Right ventricle myocardium superior (tissue), 1 donor: ENCODE results near the gene BEGAIN. TPM values are rescaled to one million over a fixed set of nuclear protein-coding genes. Genes with fewer than 3 reads are reported as not detected.

Experiments used
- ATAC-seq: fragments of 200-7000 bp; cut with Tn5 transposase; one replicate; pipeline ENCODE4 v1.9.1; 2020; ENCODE audit warnings: mild to moderate bottlenecking; ENCODE audit not compliant: poor library complexity
- DNase-seq: peaks from one replicate; pipeline ENCODE4 v3.0.0-alpha.2; 2020
- intact Hi-C: fragments of 100-400 bp; cut with DNase I; formaldehyde crosslinking; loops from one replicate; pipeline ENCODE4 v1.11.2; 2022
- total RNA-seq: library from RNA; stranded (reverse); fragmentation: NEBNext Ultra II Directional; extraction: Animal tissue kit (Norgen Biotek cat#: 25700); gene quantifications from one replicate; pipeline ENCODE4 v1.2.1, GENCODE V29; 2021
- donor health status: DM: no; HTN: yes; CAD: no; lungs with severe emphysema.

Gene BEGAIN
- total RNA-seq, 1 donor from 2014 or later, result 0.46 TPM

DNA sequence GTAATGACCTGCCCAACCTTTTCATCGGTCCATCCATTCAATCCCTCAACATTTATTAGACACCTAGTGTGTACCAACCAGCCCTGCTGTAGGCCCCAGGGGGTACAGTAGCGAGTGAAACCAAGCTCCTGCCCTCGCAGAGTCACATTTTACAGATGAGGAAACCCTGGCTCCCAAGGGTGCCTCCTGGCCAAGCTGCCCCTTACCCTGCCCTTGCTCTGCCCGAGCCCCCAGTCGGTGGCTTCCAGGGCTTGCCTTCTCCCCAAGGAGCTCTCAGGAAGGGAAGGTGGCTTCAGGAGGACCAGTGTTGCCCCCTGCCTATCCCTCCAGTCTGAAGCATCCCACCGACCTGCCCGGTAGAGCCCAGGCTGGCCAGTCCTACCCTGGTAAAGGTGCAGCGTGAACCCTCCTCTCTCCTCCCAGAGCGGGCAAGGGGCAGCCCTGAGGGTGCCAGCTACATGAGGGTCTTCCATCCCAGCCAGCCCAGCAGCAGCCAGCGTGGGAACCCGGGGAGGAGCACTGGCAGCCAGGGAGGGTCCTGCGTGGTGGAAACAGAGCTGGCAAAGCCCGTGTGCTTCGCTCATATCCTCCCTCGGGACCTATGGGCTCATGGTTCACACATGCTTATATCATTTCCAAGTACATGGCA is 670 bp upstream of the BEGAIN start:
- peak; percentile 8 for DNase-seq
- intact Hi-C loops, result no loop called here
- no peak for ATAC-seq

DNA sequence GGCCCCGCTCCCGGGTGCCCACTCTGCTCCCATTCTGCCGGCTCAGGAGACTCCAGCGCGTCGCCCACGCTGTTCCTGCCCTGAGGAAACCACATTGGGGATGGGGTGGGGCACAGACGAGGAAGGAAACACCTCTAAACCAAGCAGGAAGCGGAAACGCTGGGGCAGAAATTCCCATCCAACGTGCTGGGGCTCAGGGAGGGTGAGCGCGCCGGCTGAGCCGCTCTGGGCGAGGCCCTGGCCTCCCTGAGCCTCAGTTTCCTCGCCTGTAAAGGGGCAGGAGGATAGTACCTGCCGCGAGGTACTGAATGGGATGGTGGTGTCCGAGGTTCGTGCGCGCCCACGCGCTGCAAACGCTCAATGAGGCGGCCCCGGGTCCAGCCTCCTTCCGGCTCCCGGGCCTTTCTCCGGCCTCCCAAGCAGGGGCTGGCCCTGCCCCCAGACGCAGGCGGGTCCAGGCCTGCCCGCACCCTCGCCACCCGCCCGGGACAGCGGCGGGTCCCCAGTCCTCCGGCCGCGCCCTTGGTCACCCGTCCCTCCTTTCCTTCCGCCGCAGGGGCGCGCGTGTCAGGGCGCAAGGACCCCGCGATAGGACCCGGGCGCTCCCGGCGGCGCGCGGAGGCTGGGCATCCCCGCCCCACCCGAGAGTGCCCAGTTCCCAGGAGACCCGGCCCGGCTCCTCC is 673 bp downstream of the BEGAIN start:
- DNase-seq (peak; percentile 38), ATAC-seq (peak; percentile 49)
- intact Hi-C loops, result no loop called here

DNA sequence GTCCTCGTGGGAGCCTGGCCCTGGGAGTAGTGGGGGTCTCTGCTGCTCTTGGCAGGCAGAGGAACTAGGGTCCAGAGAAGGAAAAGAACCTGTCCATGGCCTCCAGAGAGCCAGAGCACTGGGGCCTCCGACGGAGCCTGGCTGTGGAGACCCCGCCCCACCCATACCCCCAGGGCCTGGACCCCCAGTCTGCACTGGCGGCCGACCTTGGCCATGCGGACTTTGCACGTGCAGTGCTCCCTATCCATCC is 1.1 kb downstream of the BEGAIN start:
- intact Hi-C loops, result no loop called here
- DNase-seq (no peak), ATAC-seq (no peak)

DNA sequence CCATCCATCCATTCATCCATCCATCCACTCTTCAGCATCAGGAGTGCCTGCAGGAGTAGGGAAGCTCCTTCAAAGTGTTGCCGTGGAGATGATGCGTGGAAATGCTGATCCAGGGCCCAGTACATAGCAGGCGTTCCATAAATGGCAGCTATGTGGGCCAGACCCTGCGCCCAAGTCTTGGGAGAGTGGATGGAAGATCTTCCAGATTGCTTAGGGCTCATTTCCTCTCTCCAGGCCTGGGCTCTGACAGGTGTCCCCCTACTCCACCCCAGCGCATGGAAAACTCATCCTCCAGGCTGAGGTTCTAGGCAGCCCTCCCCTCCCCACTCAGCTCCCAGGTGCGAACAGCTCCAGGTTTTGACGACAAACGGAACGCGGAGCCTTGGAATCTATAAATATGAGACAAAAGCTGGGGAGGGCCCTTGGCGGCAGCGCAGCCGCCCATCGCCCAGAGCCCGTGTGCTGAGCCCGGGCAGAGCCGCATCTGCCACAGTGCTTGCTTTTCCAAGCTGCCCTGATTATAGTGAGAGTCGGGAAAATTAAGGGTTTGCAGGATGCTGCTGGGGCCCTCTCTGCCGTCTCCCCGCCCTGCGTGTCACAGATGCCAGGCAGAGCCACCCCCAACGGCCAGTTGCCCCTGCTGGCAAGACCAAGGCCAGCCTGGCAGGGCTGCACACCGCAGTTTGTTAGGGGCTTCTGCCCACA is 1.6 kb downstream of the BEGAIN start:
- intact Hi-C loops, result no loop called here
- ATAC-seq, result no peak
- DNase-seq, result peak; percentile 21

DNA sequence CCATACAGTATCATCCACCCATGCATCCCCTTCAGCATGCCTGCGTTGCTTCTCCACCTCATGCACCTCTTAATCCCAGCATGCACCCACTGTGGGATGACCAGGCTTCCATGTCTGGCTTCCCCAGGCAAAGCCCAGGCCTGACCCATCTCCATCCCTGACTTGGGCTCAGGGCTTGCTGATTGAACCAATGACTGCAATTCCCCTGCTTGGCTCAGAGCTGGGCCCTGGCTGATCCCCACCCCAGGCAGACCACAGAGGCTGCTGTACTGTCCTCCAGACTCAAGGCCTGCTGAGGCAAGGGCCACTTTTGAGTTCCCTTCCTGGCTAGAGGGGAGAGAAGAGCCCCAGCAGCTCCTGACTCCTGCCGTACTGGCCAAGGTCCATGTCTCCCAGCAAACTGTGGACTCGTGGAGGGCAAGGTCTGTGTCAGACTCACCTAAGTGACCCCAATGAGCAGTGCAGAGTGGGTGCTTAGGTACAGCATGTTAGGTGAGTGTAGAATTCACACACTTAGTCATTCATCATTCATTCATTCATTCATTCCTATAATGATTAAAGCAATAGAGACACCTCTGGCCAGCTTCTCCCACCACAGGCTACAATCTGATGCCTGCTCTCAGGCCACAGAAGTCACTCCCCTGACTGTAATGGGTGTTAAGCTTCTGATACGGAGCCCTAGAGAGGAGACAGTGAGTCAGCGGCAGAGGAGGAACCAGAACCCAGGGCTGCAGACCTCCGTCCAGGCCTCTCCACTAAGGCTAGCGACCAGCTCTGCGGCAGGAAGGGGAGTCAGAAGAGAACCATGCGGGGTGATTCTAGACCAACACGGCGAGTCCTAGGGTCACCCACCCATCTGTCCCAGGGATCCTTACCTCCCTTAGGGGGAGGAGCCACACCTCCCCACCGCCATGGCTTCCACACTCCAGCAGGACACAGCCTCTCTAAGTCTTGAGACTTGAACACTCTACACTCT is 2.9 kb downstream of the BEGAIN start:
- DNase-seq (peak; percentile 12), ATAC-seq (no peak)
- intact Hi-C loops, result no loop called here

DNA sequence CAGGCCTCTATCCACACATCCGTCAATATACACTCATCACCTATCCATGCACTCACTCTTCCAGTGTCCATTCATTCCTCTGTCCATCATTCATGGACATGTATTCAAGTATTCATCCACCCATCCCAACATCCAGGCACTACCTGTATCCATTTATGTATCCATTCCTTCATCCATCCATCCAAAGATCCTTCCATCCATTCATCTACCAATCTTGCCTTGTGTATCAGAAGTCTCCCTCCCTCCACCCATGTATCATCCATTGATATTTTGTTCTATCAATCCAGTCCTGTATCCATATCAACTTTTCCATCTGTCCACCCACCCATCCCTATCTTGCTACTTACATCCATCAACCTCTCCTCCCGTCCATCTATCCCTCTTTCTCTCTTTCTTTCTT is 4.0 kb downstream of the BEGAIN start:
- no peak for DNase-seq
- intact Hi-C loops, result no loop called here
- ATAC-seq, result no peak

DNA sequence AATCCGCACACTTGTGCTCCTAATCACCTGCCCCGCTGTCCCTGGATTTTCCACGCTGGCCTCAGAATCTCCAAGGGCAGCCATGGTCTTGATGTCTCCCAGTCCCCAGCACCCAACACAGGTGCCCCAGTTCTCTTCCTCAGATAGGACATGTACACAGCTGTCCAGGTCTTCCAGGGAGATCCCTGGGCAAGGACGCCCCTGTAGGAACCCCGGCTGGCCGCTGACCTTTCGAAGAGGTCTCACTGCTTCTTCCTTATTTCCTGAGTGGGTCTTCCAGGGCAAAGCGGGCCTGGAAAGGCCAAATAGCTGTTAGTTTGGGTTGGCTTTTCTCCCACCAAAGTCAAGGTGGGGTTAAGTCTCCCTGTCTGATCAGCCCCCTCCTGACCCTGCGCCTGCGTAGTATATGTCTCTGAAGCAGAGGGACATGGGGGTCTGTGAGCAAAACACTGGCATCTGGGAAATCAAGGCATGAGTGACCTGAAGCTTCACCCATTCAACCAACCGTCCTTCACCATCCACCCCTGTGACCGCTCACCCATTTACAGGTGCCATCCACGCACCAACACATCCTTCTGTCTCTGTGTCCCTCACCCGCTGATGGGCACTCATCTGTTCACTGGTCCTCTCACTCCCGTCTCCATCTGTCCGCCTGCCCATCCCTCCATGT is 4.6 kb downstream of the BEGAIN start:
- intact Hi-C loops, result no loop called here
- ATAC-seq, result no peak

DNA sequence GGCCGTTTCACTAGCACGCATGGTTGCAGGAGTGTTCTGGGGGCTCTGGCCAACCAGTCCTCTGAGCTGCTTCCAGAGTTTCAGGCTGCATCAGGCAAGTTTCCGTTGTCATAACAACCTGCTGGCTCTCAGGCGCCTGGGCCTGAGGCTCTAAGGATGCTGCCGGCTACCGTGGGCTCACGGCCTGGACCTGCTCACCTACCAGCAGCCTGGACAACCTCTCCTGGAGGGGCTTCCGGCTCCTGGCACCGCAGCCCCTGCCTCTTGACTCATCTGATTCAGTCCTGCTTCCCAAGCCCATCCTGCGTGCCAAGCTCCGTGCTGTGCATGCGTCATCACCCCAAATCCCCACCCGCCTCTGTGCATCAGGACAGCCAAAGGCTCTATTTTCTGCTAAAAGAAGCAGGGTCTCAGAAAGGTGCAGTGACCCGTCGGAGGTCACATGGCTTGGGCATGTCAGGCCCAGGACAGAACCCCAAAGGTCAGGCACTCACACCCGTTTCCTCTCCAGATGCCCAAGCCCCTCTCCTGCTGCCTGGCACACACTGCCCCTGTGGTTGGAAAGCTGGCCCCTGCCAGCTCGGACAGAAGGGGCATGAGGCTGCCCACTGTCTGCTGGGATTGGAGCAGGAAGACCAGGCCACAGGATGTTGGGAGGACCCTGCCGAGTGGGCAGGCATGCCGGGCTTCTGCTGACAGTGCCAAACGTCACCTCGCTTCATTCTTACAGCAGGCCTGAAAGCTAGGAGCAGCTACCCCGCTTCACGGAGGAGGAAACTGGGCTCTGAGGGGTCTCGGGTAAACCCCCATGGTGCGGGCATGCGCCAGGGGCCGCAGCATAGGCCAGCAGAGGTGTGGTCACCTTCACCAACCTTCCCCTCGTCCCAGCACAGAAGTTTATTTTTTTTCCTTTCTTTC is 5.7 kb downstream of the BEGAIN start:
- no peak for ATAC-seq
- intact Hi-C loops, result no loop called here
- peak; percentile 36 for DNase-seq

More for the DNA sequence above, 4.6 kb downstream of the BEGAIN start:
- DNase-seq, result peak; percentile 33

DNA sequence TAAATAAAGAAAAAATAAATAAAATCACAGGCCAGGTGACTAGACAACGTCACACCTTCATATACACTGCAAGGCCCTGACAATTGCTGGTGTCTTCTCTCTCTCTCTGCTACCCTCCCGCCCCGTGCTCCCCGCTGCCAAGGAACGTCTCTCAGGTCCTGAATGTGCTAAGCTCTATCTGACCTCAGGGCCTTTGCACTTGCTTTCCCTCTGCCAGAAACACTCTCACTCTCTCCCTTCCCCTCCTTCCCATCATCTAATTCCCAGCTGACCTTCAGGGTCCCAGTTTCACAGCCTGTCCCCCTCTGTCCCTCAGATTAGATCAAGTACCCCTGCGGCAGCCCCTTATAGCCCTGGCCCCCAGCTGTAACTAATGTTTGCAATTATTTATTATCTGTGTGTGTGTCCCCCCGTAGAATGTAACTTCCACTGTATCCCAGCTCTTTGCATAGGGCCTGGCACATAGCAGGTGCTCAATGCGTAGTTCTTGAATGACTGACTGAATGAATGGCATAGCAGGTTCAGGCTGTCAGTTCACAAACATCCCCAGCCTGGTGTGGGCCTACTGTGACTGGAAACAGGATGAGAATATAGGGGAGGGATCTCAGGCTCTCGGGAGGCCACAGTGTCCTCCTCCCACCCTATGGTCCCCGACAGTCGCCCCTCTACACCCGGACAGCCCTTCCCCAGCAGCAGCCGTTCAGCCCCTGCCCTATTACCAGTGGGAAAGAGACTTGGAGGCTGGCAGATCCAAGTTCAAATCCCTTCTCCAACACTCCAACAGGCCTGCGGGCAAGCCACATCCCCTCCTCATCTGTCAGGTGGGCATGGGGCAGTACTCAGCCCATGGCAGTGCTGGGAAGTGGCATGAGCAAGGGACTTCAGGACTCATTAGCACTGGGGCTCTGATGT is 6.6 kb downstream of the BEGAIN start:
- DNase-seq (no peak), ATAC-seq (no peak)
- intact Hi-C loops, result no loop called here

DNA sequence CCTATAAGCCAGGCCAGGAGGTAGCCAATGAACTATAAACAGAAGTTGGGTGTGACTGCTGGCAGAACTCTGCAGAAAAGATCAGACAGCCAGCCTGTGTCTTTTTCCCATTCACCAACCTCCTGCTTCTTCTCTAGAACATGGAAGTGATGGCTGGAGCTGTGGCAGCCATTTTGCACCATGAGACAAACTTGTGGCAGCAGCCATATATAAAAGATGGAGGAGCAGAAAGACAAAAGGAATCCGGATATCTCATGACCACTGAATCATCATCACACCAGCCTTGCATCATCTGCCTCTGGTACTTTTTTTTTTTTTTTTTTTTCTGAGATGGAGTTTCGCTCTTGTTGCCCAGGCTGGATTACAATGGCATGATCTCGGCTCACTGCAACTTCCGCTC is 8.7 kb downstream of the BEGAIN start:
- intact Hi-C loops, result no loop called here
- DNase-seq (no peak), ATAC-seq (no peak)

DNA sequence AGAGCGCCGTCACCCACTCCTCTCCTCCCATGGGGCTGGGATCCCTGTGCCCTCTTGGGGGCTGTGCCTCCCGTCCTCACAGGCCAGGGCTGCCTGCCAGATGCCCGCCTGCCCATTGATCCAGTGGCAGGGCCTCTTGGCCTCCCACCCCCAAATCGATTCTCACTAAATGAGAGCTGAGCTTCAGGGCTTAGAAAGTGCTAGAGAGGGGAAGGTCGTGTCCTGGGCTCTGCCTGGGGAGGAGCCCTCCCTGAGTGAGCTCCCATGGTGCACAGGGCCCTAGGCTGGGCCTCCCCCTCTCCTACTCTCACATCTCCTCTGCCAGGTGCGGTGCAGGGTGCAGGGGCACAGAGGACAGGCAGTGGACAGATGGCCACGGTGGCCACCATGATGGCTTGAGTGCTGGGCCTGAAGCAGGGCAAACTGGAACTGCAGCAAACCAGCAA is 9.2 kb downstream of the BEGAIN start:
- intact Hi-C loops, result no loop called here
- DNase-seq, result peak; percentile 40
- ATAC-seq, result no peak

DNA sequence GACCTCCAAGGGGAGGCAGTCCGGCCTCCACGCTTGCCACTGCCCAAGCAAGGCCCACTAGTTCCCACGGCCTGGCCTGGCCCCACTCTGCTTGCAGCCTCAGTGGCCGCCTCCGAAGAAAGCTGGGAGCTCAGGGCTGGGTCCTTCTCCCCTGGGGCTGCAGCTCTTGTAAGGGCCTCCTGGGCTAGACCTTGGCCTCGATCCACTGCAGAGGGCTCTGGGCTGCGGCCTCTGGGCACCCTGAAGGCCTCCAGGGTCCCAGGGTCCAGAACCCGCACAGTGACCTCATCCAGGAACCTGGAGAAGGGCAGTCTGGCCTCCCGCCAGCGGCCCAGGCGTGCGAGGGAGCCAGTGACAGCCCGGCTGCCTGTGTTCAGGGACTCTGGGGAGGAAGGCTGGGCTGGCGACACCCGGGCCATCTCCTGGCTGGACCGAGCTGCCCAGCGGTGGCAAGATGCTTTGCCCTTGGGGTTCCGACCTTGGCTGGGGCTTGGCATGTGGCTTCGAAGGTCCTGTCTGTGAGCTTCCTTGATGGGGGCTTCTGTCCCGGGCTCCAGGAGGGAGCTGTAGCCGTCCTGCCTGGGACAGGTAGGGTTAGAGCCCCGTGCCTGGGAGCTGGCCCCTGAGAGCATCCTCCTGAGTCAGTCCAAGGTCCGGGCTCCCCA is 9.8 kb downstream of the BEGAIN start:
- intact Hi-C loops, result no loop called here
- peak; percentile 38 for DNase-seq
- ATAC-seq, result no peak

DNA sequence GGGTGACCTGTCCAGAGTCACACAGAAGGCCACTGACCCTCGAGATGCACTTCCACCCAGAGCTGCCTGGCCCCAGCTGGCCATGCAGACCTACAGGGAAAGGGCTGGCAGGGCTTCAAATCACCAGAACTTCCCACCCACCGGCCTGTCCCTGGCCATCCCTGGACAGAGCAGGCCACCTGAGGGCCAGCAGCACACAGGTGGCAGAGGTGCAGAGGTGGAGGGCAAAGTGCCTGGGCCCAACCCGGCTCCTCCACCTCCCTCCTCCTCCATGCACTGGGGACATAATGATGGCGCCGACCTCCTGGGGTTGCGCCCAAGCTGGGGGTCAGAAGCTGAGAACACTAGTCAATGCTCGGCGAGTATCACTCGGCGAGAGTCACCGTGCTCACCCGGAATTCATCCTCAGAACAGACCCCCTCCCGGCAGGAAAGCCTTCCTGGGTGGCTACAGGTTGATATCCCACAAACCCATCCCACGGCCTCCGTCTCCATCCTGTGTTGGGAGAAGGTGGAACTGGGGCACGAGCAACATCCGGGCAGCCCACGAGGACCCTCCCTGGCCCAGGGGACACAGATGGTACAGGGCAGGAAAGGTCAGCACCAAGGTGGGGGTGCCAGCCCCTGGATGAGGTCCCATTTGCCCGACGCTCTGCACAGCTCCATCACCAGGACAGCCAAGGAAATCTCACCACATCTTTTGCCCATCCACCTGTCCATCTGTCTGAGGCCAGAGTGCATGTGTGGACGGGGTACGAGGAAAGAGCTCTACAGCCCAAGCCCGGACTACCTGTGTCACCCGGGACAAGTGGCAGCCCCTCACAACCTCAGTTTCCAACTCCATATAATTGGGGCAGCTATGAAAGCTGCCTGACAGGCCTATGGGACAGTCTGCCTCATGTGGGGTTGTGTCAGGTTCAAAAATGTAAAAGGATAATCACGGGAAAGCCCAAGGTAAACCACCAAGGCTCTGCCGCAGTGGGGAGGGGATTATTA is 10.8 kb downstream of the BEGAIN start:
- intact Hi-C loops, result no loop called here
- ATAC-seq, result no peak
- peak; percentile 17 for DNase-seq

DNA sequence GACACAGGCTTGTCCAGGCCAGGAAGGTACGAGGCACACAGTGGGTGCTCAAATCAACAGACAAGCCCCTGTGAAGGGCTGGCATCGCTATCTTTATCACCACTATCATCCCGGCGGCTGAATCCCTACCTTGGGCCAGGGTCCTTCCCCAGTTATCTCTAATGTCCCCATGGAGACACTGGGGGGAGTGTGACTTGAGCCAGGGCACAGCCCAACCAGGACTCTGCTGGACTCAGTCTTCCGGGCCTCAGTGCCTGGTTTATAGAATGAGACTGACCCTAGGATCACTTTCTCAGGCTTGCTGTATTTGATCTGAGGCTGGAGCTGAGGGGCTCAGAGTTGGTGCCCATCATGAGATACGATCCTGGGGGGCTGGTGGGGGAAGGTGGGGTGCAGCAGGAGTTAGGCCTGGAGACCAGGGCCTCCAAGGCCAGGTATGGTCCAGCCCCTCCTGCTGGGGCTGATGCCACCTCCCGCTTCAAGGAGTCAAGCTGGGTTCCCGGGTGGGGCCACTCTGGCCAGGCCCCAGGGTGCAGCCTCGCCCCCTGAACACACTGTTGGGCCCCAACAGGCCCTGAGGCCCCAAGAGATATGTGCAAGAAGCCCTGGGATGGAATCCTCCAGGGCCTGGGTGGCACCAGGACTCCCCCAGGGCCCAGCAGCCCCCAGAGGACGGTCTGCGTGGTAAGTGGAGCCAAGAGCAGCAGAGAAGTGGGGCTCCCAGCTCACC is 11.8 kb downstream of the BEGAIN start:
- DNase-seq, result peak; percentile 27
- ATAC-seq, result no peak
- intact Hi-C loops, result no loop called here
